IPS-NIHi7 (cell line): Measurements from ENCODE around the gene SPECC1.
"Not testable (repeated sequence)": the region's sequence is repeated elsewhere in the genome, so short reads cannot be mapped to it uniquely, and the experiment has no call there.

Experiments used
- DNase-seq: peaks from one replicate; pipeline ENCODE4 v3.0.0; 2012; ENCODE audit warnings: mixed read lengths; ENCODE audit errors: extremely low spot score

SPECC1 gene

DNA sequence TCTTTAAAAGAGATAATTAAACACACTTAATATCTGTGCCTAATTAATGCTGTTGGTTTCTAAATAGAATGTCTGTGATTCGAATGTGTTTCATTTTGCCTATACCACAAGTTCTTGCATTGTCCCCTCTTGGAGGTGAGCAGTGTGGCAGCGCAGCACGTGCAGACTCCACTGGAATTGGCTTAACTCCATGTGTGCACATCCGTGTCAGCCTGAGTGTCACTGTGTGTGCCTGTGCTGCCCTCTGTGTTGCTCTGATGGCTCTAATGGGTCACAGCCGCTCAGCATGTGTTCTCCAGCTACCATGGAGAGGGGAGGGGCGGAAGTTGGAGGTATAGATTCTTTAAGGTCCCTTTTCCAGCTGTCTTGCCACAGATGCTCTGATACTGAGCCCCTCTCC, 226.6 kb downstream of the SPECC1 start:
- no peak for DNase-seq

DNA sequence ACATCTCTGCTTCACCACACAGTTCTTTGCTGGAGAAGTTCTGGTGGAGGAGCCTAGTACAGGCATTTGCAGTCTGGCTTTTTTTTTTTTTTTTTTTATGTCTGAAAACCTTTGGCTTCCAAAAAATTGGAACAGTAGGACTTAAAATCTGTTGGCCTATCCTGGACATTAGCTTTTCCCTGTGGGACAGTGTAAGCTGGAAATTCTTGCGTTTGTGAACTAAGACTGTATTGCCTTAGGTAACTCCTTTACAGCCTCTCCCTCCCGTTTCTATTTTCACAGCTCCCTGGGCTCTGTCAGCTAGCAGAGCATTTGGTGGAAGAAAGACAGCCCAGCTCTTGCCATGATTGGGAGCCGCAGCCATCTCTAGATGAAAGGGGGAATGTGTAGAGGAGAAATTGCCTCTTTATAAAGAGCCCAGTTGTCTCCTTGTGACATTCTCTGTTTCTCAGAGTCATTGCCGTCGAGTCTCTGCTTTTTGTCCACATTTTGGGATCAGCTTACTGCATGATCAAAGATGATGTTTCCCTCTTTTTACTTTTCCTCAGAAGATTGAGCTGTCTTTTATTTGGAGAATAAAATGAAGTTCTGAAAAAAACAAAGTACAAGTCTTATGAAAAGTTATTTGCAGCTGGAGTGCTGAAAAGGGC, 227.5 kb downstream of the SPECC1 start:
- no peak for DNase-seq

DNA sequence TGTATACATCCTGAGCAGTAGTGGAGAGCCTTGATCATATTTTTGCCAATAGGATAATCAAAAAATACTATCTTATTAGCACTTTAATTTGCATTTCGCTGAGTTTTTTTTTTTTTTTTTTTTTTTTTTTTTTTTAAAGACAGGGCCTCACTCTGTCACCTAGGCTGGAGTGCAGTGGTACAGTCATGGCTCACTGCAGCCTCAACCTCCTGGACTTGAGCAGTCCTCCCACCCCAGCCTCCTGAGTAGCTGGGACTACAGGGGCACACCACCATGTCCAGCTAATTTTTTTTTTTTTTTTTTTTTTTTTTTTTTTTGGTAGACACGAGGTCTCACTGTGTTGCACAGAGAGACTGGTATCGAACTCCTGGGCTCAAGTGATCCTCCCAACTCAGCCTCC, 230.6 kb downstream of the SPECC1 start:
- not testable (repeated sequence) for DNase-seq

DNA sequence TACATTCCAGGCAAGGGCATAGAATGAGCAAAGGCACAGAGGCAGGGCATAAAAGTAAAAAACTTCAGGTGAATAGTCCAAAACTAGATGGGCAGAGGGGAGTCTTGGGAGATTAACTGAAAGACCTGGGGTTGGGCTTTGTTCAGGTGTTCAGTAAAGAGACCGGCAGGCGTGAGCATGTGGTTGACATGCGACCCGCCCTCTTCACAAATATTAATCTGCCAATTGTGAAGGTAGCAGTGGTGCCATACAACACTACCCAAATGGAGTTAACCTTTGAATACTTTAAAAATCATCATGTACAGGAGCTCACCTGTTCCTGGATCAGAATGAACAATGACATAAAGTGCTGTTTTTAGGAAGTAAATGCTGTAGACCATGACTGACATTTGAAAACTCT, 232.7 kb downstream of the SPECC1 start:
- DNase-seq = no peak

DNA sequence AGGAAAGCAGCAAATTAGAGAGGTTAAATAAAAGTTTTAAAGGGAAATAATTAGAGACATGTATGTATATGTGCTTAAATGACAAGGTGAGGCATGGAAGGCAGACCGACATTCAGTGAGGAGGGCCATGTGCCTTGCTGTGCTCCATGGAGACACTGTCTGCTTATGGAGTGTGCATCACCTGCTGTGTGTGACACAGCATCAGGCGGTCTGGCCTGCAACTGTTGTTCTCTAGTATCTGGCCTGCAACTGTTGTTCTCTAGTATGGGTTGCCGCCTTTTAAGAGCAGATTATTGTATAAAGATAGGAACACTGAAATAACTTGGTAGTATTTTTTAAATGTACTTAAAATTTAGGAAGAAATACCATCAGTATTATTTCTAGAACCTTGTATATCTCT, 233.1 kb downstream of the SPECC1 start:
- DNase-seq = no peak

DNA sequence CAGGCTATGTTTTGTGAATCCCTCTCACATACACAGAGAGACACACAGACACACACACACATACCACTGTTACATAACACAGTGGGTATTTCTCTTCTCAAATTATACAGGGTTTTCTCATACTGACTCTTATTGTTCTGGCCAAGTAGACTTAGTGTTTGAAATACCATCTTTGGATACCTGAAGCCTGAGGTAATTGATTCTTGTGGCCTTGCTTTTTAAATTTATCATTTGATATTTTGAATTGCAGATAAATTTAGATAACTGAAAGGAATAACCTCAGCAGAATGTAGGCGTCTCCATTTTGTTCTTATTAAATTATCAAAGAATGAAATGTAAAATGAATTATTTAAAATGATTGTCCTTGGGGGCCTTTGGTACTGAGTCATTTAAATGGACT, 234.4 kb downstream of the SPECC1 start:
- DNase-seq = no peak

DNA sequence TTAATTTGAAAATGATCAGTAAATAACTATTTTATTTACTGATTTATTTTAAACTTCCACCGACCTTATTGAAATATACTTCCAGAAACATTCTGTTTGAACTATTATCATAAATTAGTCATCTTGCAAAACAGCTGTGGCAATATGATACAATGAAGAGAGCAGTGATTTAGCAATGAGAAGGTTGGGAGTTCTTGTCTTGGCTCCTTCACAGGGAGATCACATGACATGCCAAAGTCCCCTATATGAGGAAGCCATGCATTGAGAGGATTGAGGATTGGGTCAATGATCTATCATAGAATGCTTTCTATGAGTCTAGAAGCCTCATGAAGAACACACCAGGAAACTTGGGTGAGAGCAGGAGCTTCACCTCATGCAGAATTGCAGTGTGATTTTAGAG, 235.5 kb downstream of the SPECC1 start:
- DNase-seq = no peak

DNA sequence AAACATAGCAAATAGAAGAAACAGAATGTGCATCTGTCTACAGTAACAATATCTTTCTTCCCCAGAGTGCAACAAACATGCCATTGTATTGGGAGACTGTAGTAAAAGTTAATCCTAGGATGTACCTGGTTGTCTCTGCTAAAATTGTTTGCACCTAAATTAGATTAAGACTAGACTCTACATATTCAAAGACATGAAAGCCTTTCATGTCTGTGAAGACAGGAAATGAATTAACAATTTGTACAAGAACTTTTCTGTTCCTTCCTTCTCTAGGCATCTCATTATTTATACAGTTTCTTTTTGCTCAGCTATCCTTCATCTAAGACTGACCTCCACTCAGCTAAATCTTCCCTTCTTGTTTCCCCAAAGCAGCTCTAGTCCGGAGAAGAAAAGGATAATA, 237.5 kb downstream of the SPECC1 start:
- no peak for DNase-seq

DNA sequence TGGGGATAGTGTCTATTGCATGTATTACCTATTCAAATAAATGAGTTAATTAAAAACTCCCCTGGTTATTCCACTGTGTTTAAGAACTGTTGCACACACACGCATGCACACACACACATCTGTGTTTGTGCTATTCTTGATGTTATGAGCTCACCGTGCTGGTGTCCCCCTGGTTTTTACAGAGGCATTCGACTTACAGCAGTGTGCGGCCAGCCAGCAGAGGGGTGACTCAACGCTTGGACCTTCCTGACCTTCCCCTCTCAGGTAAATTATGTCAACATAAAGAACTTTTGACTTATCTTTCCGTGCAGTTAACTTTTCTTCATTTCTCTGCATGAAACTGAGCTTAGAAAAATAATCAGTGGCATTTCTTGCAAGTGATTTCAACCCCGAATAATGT, 244.2 kb downstream of the SPECC1 start:
- no peak for DNase-seq

DNA sequence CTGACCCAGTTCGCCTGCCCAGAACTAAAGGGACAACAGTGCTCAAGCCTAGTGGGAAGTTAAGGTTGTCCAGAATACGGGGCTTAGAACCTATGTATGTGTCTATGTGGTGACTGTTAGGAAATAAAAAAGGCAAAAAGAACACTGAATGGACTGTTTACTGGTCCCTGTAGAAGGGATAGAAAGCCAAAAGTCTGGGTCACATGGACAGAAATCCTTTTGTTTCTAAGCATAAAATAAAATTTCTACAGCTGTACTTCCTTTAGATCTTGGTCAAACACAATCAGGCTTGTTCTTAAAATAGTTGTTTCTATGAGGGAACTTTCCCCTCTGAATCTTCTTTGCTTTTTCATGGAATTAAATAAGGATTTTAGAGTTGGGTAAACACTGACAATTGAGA, 245.4 kb downstream of the SPECC1 start:
- DNase-seq = no peak

DNA sequence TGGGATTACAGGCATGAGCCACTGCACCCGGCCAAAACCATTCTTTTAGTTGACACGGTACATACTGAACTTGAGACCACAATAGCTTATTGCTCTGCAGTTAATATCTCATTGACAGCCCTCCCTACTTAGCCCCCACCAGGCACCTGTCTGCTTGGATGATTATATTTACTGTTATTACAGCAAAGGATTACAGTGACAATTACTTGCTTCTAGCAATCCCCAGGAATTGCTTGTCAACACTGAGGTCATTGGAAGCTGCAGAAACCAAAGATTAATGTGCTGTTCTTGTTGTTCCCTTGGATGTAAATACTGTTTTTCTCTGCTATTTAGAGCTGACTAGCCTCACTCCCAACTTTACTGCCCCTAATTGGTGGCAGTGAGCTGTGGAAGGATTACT, 247.0 kb downstream of the SPECC1 start:
- DNase-seq = no peak

DNA sequence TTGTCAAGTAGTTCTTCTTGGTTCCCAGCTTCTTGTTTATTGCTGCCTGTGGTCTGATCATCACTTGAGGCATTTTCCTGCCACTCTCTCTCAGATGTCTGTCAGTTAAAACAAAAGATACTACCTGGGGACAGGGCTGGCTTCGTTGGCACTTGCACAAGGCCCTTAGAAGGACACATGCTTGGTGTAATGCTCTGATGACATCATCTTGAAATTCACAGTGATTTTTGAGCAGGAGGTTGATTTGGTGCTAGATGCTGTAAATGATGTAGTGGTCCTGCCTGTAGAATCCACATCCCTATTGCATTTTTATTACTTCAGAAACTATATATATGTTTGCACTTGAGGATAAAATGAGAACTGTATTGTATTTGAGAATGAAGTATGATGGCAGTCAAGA, 247.8 kb downstream of the SPECC1 start:
- DNase-seq = no peak

DNA sequence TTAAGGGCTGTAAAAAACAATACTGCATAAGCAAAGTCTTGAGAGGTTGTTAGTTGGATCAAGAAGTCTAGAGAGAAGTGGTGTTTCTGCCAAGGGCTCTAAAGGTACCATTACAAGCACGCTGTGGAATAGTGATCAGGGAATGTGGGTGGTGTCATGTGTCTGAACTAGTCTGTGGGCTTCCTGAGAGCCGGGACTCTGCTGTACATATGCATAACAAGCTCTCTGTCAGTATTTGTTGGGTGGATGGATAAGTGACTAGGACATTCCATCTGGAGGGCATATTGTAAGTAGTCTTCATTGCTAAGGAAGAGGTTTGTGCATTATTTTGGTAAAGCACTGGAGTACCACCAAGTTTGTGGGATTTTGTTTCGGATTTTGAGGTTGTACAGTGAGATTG, 248.6 kb downstream of the SPECC1 start:
- no peak for DNase-seq

DNA sequence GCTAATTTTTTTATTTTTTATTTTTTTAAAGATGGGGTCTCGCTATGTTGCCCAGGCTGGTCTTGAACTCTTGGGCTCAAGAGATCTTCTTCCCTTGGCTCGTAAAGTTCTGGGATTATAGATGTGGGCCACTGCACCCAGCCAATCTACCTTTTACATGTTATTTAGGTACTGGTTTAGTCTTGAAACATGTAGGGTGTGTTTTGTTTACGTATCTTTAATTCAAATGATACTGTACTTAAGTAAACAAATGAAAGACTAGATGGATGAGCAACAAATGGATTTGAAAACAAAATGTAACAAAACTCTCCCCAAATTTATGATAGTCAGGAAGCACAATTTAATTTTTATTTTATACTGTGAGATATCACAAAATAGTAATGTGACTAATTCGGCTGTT, 250.5 kb downstream of the SPECC1 start:
- no peak for DNase-seq

DNA sequence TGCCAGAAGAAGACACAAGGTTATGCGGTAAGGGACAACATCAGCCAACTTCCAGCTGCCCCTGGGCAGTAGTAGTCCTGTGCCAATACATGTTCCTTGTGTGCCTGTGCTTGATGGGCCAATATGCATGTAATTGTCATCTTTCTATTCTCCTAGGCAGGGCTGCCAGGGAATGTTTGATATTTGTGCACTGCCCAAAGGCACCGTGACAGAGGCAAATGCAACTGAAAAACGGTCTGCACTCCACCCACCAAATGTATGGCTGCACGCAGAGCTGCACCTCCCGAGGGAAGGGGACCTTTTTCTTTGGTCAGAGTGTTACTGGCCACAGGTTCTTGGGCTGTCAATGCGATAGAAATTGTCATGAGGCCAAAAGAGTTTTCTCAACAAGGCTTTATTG, 251.1 kb downstream of the SPECC1 start:
- DNase-seq = no peak

DNA sequence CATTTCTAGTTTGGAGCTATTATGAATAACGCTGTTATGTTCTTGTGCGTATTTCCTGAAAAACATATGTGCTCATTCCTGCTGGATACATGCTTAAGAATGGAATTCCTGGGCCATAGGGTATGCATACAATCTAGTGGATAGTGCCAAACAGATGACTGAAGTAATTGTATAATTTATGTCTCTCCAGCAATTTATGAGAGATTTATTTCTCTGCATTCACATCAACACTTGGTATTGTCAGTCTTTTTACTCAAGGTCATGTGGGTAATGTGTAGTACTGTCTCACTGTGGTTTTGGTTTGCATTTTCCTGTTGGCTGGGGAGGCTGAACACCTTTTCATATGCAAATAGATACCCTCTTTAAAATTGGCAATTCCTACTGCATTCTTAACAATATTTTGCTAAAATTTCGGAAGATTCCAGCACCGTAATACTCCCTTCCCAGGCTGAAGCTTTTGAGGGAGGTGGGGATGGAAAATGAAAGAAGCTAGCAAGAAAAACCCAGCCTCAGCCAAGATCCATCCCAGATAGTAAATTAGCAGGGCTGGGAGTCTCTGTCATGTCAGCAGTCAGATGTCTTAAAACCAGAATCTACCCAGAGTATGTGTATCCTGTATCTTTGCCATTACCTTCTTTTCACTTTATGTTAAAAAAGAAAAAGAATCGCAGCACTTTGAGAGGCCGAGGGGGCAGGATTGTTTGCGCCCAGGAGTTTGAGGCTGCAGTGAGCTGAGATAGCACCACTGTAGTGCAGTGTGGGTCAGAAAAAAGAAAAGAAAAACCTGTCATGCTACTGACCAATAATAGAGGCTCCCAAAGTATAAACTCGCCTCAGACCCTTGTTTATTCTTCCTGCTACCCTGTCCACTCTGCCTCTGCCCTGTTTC, 253.3 kb downstream of the SPECC1 start:
- no peak for DNase-seq

DNA sequence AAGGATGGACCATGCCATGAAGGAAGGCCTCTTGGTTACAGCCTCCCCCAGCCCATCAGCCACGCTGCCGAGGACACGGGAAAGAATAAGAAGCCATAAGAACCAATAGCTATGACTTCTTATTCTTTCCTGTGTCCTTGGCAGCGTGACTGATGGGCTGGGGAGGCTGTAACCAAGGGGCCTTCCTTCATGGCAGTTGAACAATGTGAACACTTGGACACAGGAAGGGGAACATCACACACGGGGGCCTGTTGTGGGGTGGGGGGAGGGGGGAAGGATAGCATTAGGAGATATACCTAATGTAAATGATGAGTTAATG, 253.9 kb downstream of the SPECC1 start:
- DNase-seq = not testable (repeated sequence)

DNA sequence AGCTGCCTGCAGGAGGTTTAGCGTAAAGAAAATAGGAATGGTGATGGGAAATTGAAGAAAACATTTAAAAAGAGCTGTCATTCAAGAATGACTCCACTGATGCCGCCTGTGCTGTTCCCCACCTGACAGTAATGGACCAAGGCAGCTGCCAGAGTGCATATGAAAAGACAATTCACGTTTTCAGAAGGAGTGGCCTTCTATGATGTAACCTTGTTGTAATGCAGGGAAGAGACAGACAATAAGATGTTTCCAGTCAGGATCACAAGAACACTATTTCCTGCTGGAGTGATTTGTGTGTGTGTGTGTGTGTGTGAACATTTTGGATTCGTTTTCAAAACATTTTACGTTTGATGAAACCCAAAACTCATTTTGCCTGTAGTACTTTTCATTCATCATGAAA, 254.4 kb downstream of the SPECC1 start:
- DNase-seq = no peak

DNA sequence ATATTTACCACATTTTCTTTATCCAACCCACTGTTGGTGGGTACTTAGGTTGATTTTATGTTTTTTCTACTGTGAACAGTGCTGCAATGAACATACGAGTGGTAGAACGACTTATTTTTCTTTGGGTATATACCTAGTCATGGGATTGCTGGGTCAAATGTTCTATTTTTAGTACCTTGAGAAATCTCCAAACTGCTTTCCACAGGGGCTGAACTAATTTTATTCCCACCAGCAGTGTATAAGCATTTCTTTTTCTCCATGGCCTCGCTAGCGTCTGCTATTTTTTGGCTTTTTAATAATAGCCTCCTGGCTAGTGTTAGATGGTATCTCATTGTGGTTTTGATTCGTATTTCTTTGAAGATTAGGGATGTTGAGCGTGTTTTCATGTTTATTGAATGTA, 255.8 kb downstream of the SPECC1 start:
- no peak for DNase-seq

DNA sequence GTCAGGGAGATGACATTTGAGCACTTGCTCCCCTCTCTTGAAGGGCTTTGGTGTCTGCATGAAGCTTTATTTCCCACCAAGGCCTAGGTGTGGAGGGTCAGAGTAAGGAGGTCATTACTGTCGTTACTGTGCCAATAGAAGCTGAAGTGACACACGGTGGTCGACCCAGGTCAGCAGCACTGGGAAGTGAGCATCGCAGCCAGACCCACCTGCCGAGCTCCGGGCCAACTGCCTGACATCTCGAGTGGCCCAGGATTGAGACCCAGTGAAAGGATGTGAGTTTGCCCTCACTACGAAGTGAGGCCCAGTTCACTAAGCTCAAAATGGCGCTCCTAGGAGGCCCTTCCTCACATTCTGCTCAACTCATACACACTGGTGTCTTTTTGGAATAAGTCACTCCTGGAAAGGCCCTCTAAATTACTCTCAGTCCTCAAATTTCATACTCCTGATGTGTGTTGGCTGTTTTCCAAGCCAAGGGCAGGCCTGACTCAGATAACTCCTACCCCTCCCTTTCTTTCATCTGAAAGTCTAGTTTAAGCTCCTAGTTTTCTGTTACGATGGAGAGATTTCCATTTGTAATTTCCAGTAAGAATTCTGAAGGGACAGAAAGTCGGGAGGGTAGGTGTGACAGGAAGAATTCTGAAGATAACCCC, 257.8 kb downstream of the SPECC1 start:
- DNase-seq = no peak

DNA sequence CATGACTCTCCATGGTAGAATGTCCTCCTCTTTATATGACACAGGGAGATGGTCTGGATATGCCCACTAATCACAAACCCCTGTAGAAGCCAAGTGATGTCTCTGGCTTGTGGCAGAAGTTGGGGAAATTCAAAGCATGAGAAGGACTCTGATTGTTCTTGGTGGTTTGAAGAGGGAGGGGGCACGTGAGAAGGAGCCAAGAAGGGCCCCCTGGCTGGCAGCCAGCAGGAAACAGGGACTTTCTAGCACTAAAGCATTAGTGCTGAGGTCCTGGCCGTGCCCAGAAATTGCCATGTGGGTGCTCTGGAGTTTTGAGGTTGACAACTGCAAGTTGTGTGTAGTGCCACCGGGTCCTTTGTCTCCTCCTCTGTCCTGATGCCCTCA, 258.3 kb downstream of the SPECC1 start:
- no peak for DNase-seq

DNA sequence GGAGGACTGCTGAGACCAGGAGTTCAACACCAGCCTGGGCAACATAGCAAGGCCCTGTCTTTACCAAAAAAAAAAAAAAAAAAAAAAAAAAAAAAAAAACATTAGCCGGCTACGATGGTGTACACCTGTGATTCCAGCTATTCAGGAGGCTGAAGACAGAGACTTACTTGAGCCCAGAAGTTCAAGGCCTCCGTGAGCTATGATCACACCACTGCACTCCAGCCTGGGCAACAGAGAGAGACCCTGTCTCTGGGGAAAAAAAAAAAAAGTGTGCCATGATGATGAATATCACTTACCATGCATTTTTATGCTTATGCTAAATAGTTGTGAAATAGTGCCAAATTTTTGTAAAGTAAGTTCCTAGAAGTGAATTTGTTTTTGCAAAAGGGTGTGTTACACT, 261.2 kb downstream of the SPECC1 start:
- DNase-seq = no peak

DNA sequence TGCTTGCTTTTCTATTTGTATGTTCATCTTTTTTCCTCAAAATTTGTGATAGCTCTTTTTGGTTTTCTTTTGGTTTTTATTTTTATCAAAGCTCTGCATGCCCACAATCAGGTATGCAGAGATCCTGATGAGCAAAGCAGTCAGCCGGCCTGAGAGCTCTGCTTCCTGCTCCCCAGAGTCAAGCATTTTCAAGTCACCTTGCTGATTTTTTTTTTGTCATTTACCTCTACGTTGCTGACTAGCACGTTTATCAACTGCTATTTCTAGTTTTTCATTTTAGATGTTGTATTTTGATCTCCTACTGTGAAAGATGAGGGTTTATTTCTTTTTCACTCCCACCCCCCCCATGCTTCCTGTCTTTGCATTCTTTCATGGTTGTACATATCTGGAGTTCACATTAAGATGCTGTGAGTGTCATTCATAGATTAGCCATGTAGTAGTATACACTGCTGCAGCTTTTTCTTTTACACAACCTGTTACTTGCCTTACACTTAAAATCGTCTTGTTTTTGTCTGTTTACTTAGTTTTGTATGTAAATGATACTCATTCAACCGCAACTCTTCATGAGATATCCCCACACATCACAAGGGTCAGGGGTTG, 262.0 kb downstream of the SPECC1 start:
- no peak for DNase-seq
